ENCODE results near the gene FGF11. TPM values are rescaled to one million over a fixed set of nuclear protein-coding genes. Genes with fewer than 3 reads are reported as not detected.

Gene FGF11
- total RNA-seq, 1 experiment from 2014 or later = 0.67 TPM

DNA sequence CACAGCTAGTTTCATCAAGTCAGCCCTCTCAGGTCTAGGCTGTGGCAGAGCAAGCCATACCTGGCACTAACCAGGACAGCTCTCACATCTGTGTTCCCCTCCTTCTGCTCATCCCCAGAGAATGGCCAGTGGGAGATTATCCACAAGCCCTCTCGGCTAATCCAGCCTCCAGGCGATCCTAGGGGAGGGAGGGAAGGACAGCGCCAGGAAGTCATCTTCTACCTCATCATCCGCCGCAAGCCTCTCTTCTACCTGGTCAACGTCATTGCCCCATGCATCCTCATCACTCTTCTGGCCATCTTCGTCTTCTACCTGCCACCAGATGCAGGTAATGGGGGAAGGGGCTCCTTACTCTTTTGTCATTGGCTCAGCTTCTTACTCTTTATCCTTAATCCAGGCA, 9.1 kb downstream of the FGF11 start:
- H4K20me1 ChIP-seq (ENCODE audit: insufficient read depth, low read depth, low read length) = no peaks in the 10 kb centered on the region
- H3K4me1 ChIP-seq (ENCODE audit: low read length) = peaks cover 8% of the 10 kb centered on the region
- no peak overlapping the region for H3K27ac ChIP-seq (ENCODE audit: low read length)
- H3K4me3 ChIP-seq (ENCODE audit: low read length) = no peak overlapping the region
- no peaks in the 10 kb centered on the region for H3K9me3 ChIP-seq (ENCODE audit: low read length)
- no peak overlapping the region for H3K4me2 ChIP-seq (ENCODE audit: low read depth, low read length, poor library complexity, severe bottlenecking)
- no peaks in the 10 kb centered on the region for H3K79me2 ChIP-seq (ENCODE audit: low read length)
- H3K9ac ChIP-seq (ENCODE audit: low read length) = no peak overlapping the region
- DNase-seq = no peak
- H3K9me2 ChIP-seq (replicated peaks; ENCODE audit: insufficient read depth, low read length) = no peaks in the 10 kb centered on the region
- H3K27me3 ChIP-seq (ENCODE audit: low read length) = no peaks in the 10 kb centered on the region
- no peak overlapping the region for H2AFZ ChIP-seq (ENCODE audit: low read length)
- H3K36me3 ChIP-seq (ENCODE audit: insufficient read depth, low read length) = no peaks in the 10 kb centered on the region

DNA sequence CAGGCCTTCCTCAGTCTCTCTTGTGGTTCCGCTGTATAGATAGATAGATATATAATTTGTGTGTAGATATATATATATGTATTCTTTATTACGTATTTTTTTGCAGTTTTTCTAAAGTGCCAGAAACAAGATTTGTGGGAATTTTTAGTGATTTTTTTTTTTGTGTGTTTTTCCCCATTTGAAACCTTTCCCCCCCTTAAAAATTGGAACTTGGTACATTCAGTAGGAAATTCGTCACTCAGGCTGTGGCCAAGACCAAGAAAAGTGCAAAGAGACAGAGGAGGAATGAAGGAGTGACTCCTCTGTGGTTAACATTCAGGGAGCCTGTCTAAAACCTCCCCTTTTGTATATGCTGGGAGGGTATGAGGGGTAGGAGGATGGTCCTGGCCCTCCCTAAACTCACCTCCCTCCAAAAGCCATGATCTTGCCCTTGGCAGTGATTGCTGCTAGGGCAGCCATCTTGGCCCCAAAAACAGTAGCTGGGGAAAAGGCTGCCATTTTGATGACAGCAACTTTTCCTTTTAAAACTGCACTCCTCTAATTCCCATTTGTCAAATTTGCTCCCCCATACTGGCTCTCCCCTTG, 20.7 kb downstream of the FGF11 start:
- no peaks in the 10 kb centered on the region for H4K20me1 ChIP-seq (ENCODE audit: insufficient read depth, low read depth, low read length)
- H3K9ac ChIP-seq (ENCODE audit: low read length) = no peak overlapping the region
- H3K27me3 ChIP-seq (ENCODE audit: low read length) = no peaks in the 10 kb centered on the region
- no peak overlapping the region for H2AFZ ChIP-seq (ENCODE audit: low read length)
- no peaks in the 10 kb centered on the region for H3K79me2 ChIP-seq (ENCODE audit: low read length)
- no peaks in the 10 kb centered on the region for H3K9me3 ChIP-seq (ENCODE audit: low read length)
- H3K36me3 ChIP-seq (ENCODE audit: insufficient read depth, low read length) = no peaks in the 10 kb centered on the region
- no peak for DNase-seq
- no peak overlapping the region for H3K4me2 ChIP-seq (ENCODE audit: low read depth, low read length, poor library complexity, severe bottlenecking)
- H3K4me1 ChIP-seq (ENCODE audit: low read length) = peaks cover 7% of the 10 kb centered on the region
- no peak overlapping the region for H3K27ac ChIP-seq (ENCODE audit: low read length)
- H3K4me3 ChIP-seq (ENCODE audit: low read length) = no peak overlapping the region
- no peaks in the 10 kb centered on the region for H3K9me2 ChIP-seq (replicated peaks; ENCODE audit: insufficient read depth, low read length)

DNA sequence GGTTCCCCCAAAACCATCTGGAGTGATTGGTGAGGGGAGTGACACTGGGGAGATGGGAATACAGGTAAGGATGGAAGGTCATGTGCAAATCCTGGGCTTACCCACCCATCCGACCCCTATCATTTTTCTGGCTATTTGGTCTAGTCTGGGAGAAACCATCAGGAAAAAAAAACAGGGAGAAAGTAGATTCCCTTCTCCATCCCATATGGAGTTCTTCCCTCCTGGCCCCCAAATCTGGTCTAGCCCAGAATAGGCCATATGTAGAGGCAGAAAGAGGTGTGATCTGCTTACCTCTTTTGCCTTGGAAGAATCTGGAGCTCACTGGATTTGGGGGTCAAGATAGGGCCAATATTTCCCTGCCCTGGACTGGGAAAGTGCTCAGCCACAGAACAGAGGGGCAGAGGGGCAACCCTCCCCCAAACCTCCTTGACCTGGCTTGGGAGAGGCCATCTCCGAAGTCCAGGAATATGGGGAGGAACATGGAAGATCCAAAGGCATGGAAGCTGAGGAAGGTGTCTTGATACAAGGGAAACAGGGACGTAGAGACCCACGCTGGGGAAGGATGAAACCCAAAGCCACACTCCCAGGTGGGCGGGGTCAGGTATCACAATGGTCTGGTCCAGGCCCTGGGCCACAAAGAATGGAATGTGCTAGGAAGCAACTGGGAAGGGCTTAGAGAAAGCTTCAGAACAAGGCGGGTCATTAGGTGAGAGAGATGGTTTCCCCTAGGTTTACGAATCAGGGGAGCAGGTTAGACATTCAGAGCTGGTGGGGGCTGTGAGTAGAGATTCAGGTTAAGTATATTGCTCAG, 21.7 kb downstream of the FGF11 start:
- Histone ChIP-seq H3K4me2 (ENCODE audit: low read depth, low read length, poor library complexity, severe bottlenecking) (no peak overlapping the region), H3K9me3 (ENCODE audit: low read length) (no peaks in the 10 kb centered on the region), H2AFZ (ENCODE audit: low read length) (no peak overlapping the region), H3K4me3 (ENCODE audit: low read length) (no peak overlapping the region), H4K20me1 (ENCODE audit: insufficient read depth, low read depth, low read length) (no peaks in the 10 kb centered on the region), H3K9ac (ENCODE audit: low read length) (no peak overlapping the region), H3K27me3 (ENCODE audit: low read length) (no peaks in the 10 kb centered on the region), H3K27ac (ENCODE audit: low read length) (no peak overlapping the region), H3K4me1 (ENCODE audit: low read length) (peaks cover 5% of the 10 kb centered on the region), H3K9me2 (replicated peaks; ENCODE audit: insufficient read depth, low read length) (no peaks in the 10 kb centered on the region), H3K36me3 (ENCODE audit: insufficient read depth, low read length) (no peaks in the 10 kb centered on the region), H3K79me2 (ENCODE audit: low read length) (no peaks in the 10 kb centered on the region)
- no peak for DNase-seq

- Histone ChIP-seq H3K27ac (ENCODE audit: low read length) (no peak overlapping the region), H3K36me3 (ENCODE audit: insufficient read depth, low read length) (no peaks in the 10 kb centered on the region), H3K9me2 (replicated peaks; ENCODE audit: insufficient read depth, low read length) (no peaks in the 10 kb centered on the region), H3K9me3 (ENCODE audit: low read length) (no peaks in the 10 kb centered on the region), H2AFZ (ENCODE audit: low read length) (no peak overlapping the region), H3K27me3 (ENCODE audit: low read length) (no peaks in the 10 kb centered on the region), H3K4me3 (ENCODE audit: low read length) (no peak overlapping the region), H3K79me2 (ENCODE audit: low read length) (no peaks in the 10 kb centered on the region), H3K4me2 (ENCODE audit: low read depth, low read length, poor library complexity, severe bottlenecking) (no peak overlapping the region), H3K9ac (ENCODE audit: low read length) (no peak overlapping the region), H4K20me1 (ENCODE audit: insufficient read depth, low read depth, low read length) (no peaks in the 10 kb centered on the region), H3K4me1 (ENCODE audit: low read length) (peaks cover 14% of the 10 kb centered on the region)
- no peak for DNase-seq
These were observed 23.4 kb downstream of the FGF11 start for GRCh38 chr17:7462474-7463371.

DNA sequence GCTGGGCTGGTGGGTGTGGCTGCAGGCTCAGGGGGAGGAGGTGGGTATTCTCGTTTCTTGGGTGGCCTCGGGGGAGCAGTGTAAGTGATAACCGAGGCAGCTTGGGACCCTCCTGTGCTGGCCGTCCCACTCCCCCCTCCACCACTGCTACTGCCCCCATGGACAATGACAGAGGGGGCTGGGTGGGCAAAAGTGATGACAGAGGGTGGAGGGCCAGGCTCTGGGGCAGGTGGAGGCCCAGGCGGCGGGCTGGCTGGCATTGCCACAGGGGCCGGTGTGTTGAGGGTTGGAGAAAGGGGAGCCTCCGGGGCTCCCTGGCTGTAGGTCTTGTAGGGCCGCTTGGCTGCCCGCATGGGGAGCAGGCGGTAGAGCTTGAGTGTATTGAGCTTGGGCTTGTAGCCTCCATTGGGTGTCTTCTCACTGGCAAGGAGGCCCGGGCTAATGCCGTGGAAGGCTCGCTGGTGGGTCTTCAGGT, 24.1 kb downstream of the FGF11 start:
- H3K4me2 ChIP-seq (ENCODE audit: low read depth, low read length, poor library complexity, severe bottlenecking) = no peak overlapping the region
- no peak overlapping the region for H3K9ac ChIP-seq (ENCODE audit: low read length)
- no peak overlapping the region for H2AFZ ChIP-seq (ENCODE audit: low read length)
- no peak for DNase-seq
- H4K20me1 ChIP-seq (ENCODE audit: insufficient read depth, low read depth, low read length) = no peaks in the 10 kb centered on the region
- H3K4me3 ChIP-seq (ENCODE audit: low read length) = no peak overlapping the region
- no peak overlapping the region for H3K27ac ChIP-seq (ENCODE audit: low read length)
- H3K4me1 ChIP-seq (ENCODE audit: low read length) = peaks cover 16% of the 10 kb centered on the region
- H3K27me3 ChIP-seq (ENCODE audit: low read length) = no peaks in the 10 kb centered on the region
- H3K9me2 ChIP-seq (replicated peaks; ENCODE audit: insufficient read depth, low read length) = no peaks in the 10 kb centered on the region
- no peaks in the 10 kb centered on the region for H3K9me3 ChIP-seq (ENCODE audit: low read length)
- H3K36me3 ChIP-seq (ENCODE audit: insufficient read depth, low read length) = no peaks in the 10 kb centered on the region
- H3K79me2 ChIP-seq (ENCODE audit: low read length) = no peaks in the 10 kb centered on the region

DNA sequence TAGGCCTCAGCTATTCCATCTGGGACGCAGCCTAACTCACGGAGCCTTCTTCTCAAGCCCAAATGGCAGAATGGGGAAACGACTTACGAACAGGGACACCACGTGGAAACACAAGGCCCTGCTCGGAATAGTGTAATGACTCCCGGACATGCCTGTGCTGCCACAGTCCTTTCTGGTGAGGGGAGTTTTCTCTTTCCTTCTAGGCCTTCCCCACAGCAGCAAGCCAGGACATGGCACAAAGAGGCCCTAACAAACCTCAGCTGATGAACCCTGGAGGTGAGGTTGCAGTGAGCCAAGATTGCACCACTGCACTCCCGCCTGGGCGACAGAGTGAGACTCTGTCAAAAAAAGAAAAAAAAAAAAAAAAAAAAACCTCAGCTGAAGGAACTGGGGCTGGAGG, 24.8 kb downstream of the FGF11 start:
- H3K9ac ChIP-seq (ENCODE audit: low read length) = no peak overlapping the region
- no peak overlapping the region for H3K4me3 ChIP-seq (ENCODE audit: low read length)
- H3K79me2 ChIP-seq (ENCODE audit: low read length) = no peaks in the 10 kb centered on the region
- H3K4me1 ChIP-seq (ENCODE audit: low read length) = peaks cover 16% of the 10 kb centered on the region
- H2AFZ ChIP-seq (ENCODE audit: low read length) = no peak overlapping the region
- no peaks in the 10 kb centered on the region for H3K27me3 ChIP-seq (ENCODE audit: low read length)
- no peak overlapping the region for H3K27ac ChIP-seq (ENCODE audit: low read length)
- no peaks in the 10 kb centered on the region for H4K20me1 ChIP-seq (ENCODE audit: insufficient read depth, low read depth, low read length)
- no peaks in the 10 kb centered on the region for H3K9me3 ChIP-seq (ENCODE audit: low read length)
- H3K4me2 ChIP-seq (ENCODE audit: low read depth, low read length, poor library complexity, severe bottlenecking) = no peak overlapping the region
- no peak for DNase-seq
- H3K36me3 ChIP-seq (ENCODE audit: insufficient read depth, low read length) = no peaks in the 10 kb centered on the region
- no peaks in the 10 kb centered on the region for H3K9me2 ChIP-seq (replicated peaks; ENCODE audit: insufficient read depth, low read length)

DNA sequence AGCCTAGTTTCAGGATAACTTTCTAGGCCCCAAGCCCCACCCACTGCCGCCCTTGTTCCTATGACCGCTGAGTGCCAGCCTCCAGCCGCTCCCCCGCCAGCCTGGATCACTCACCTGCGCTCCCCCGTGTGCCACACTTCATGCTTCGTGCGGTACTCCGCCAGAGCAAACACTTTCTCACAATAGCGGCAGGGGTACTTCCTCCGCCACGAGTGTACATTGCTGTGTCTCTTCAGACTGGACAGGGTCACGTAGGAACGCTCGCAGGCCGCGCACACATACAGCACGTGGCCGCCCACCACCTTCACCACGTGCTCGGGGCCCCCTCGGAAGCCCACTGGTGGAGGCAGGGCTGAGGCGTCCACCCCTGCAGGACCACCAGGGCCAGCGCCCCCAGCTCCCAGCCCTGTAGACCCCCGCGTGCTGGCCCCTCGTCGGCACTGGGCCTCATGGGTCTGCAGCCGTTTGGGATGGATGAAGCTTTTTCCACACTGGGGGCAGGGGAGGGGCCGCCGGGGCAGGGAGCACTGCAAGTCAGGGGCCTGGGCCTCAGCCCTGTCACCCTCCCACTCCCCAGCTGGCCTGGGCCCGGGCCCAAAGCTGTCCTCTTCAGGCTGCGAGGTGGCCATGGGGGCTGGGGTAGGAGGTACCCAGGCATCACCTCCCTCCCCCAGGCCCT, 26.4 kb downstream of the FGF11 start:
- H3K9me3 ChIP-seq (ENCODE audit: low read length) = no peaks in the 10 kb centered on the region
- H3K79me2 ChIP-seq (ENCODE audit: low read length) = no peaks in the 10 kb centered on the region
- peaks cover 16% of the 10 kb centered on the region for H3K4me1 ChIP-seq (ENCODE audit: low read length)
- H2AFZ ChIP-seq (ENCODE audit: low read length) = no peak overlapping the region
- no peaks in the 10 kb centered on the region for H3K36me3 ChIP-seq (ENCODE audit: insufficient read depth, low read length)
- no peaks in the 10 kb centered on the region for H3K27me3 ChIP-seq (ENCODE audit: low read length)
- no peak overlapping the region for H3K9ac ChIP-seq (ENCODE audit: low read length)
- H3K27ac ChIP-seq (ENCODE audit: low read length) = no peak overlapping the region
- H3K4me2 ChIP-seq (ENCODE audit: low read depth, low read length, poor library complexity, severe bottlenecking) = no peak overlapping the region
- no peaks in the 10 kb centered on the region for H3K9me2 ChIP-seq (replicated peaks; ENCODE audit: insufficient read depth, low read length)
- DNase-seq = no peak
- no peaks in the 10 kb centered on the region for H4K20me1 ChIP-seq (ENCODE audit: insufficient read depth, low read depth, low read length)
- no peak overlapping the region for H3K4me3 ChIP-seq (ENCODE audit: low read length)

GRCh38 chr17:7466318-7466638, 27.0 kb downstream of the FGF11 start:
- H2AFZ ChIP-seq (ENCODE audit: low read length) = no peak overlapping the region

More at GRCh38 chr17:7466318-7466638, 27.0 kb downstream of the FGF11 start:
- no peak overlapping the region for H3K27ac ChIP-seq (ENCODE audit: low read length)
- no peaks in the 10 kb centered on the region for H3K9me2 ChIP-seq (replicated peaks; ENCODE audit: insufficient read depth, low read length)
- H3K79me2 ChIP-seq (ENCODE audit: low read length) = no peaks in the 10 kb centered on the region
- DNase-seq = no peak
- no peaks in the 10 kb centered on the region for H3K9me3 ChIP-seq (ENCODE audit: low read length)
- no peaks in the 10 kb centered on the region for H3K36me3 ChIP-seq (ENCODE audit: insufficient read depth, low read length)
- no peaks in the 10 kb centered on the region for H3K27me3 ChIP-seq (ENCODE audit: low read length)
- H4K20me1 ChIP-seq (ENCODE audit: insufficient read depth, low read depth, low read length) = no peaks in the 10 kb centered on the region
- no peak overlapping the region for H3K4me2 ChIP-seq (ENCODE audit: low read depth, low read length, poor library complexity, severe bottlenecking)
- no peak overlapping the region for H3K4me3 ChIP-seq (ENCODE audit: low read length)
- H3K9ac ChIP-seq (ENCODE audit: low read length) = no peak overlapping the region
- peaks cover 16% of the 10 kb centered on the region for H3K4me1 ChIP-seq (ENCODE audit: low read length)

Measured in Karpas-422 (cell line).